Right lobe of liver (tissue), 4 donors: ENCODE measurements around the gene ELP2.

Source experiments
- CTCF ChIP-seq, 4 donors: fragments of 200-600 bp in 3 of 4; fragments of 450-650 bp in 1 of 4; IDR thresholded peaks; one replicate each; pipeline versions ENCODE4 v1.5.1 to v1.8.0; 2016 to 2022; ENCODE audit warnings: antibody characterized with exemption in 4 of 4, mild to moderate bottlenecking in 2 of 4
- POLR2A ChIP-seq: fragments of 450-650 bp; IDR thresholded peaks from one replicate; pipeline ENCODE4 v1.6.1; 2017; ENCODE audit warnings: antibody characterized with exemption, mild to moderate bottlenecking
- donor health status: DM: no; HTN: no; CAD: no.
- donor health status: DM: no; HTN: no; CAD: no.
- donor health status: DM: no; HTN: yes; CAD: no.

GRCh38 chr18:36124841-36125240, 4.9 kb upstream of the ELP2 start:
- TF ChIP-seq CTCF (IDR thresholded peaks at IDR 0.05), result no peak
- no peak for TF ChIP-seq POLR2A
